ENCODE measurements around the gene DDX39B.
"Not testable (repeated sequence)": the region's sequence is repeated elsewhere in the genome, so short reads cannot be mapped to it uniquely, and the experiment has no call there.

DDX39B gene

GRCh38 chr6:31558631-31559500 is 17.1 kb upstream of the DDX39B start:
- Histone ChIP-seq H3K4me1 (ENCODE audit: control extremely low read depth in 1 of 4, control insufficient read depth in 4 of 4, insufficient read depth in 4 of 4, low read length in 3 of 4) (peaks cover 30 to 82% (median 61%) of the 10 kb centered on the region in 4 experiments), H3K27me3 (replicated peaks in 2 of 5; ENCODE audit: control insufficient read depth in 4 of 5, insufficient read depth in 5 of 5, low read length in 4 of 5) (no peaks in the 10 kb centered on the region), H3K27ac (ENCODE audit: insufficient read depth in 1 of 2, low read depth in 1 of 2, low read length in 2 of 2, poor library complexity in 1 of 2, severe bottlenecking in 2 of 2) (peak overlapping the region in 1 of 2 experiments; percentile 69), H3K9me3 (ENCODE audit: control extremely low read depth in 1 of 5, control insufficient read depth in 4 of 5, insufficient read depth in 2 of 5, low read depth in 1 of 5, low read length in 4 of 5) (no peaks in the 10 kb centered on the region), H3K36me3 (ENCODE audit: control insufficient read depth in 4 of 4, insufficient read depth in 4 of 4, low read length in 3 of 4) (peaks cover 0 to 4% (median 1%) of the 10 kb centered on the region in 4 experiments), H3K4me3 (ENCODE audit: control insufficient read depth in 1 of 7, extremely low read depth in 1 of 7, insufficient read depth in 4 of 7, low read depth in 2 of 7, low read length in 6 of 7) (peak overlapping the region in 5 of 7 experiments; percentile 37 to 64 (median 44))
- peak; percentile 86 to 98 (median 98) for DNase-seq
- WGBS (ENCODE audit: insufficient coverage): 0% methylated on average over 8 of the region's 14 CpGs
- ChIA-PET CTCF (interaction anchor here (0.9 to 24.7 kb wide), 10 partner anchors 10 to 259 kb away, joined by 3 to 557 read pairs (median 3); partner anchors contain the start of genes AIF1, ATP6V1G2, LST1 and LTB), POLR2A (interaction anchor here (0.8 to 2.7 kb wide), 6 partner anchors 16 to 179 kb away, joined by 4 to 13 read pairs (median 6); partner anchors contain the start of genes AIF1, LST1, LTB and TNF)

GRCh38 chr6:31558318-31558625 is 16.5 kb upstream of the DDX39B start:
- ChIA-PET POLR2A (interaction anchor here (1.1 to 2.7 kb wide), 5 partner anchors 17 to 28 kb away, joined by 3 to 13 read pairs (median 6); partner anchors contain the start of genes LST1, LTB and TNF), CTCF (interaction anchor here (0.9 to 24.7 kb wide), 6 partner anchors 9 to 94 kb away, joined by 3 to 557 read pairs (median 20); partner anchors contain the start of genes ATP6V1G2, LST1, LTB and NCR3)
- H3K4me3 ChIP-seq (ENCODE audit: control insufficient read depth in 1 of 7, extremely low read depth in 1 of 7, insufficient read depth in 4 of 7, low read depth in 2 of 7, low read length in 6 of 7): peak overlapping the region in 4 of 7 experiments; percentile 37 to 51 (median 42)

DNA sequence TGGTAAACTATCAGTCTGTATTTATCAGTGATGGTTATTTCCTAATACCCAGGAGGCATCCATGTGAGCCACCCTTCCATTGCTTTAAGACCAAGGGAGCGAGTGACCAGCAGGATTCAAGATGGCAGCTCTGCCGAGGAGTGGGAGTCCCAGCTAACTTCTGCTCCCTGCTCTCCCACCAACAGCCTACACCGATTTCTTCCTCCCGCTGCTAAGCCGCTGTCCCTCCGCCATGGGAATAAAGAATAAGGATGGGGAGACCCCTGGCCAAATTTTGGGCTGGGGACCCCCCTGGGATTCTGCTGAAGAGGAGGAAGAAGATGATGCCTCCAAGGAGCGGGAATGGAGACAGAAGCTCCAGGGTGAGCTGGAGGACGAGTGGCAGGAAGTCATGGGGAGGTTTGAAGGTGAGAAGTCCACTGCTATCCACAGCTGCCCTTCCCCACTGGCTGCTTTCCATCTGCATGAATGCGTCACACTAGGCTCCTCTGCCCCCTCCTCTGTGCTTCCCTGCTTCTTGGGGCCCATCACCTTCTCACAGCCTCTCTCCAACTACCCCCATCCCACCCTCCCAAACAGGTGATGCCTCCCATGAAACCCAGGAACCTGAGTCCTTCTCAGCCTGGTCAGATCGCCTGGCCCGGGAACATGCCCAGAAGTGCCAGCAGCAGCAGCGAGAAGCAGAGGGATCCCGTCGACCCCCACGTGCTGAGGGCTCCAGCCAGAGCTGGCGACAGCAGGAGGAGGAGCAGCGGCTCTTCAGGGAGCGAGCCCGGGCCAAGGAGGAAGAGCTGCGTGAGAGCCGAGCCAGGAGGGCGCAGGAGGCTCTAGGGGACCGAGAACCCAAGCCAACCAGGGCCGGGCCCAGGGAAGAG is 15.9 kb upstream of the DDX39B start:
- ChIA-PET CTCF (interaction anchor here (0.9 to 24.7 kb wide), 5 partner anchors 8 to 94 kb away, joined by 3 to 557 read pairs (median 38); partner anchors contain the start of genes LST1, LTB, NCR3 and NFKBIL1), POLR2A (interaction anchor here (1.2 kb wide), 2 partner anchors 23 to 24 kb away, joined by 3 to 4 read pairs; partner anchors contain the start of gene LTB)
- WGBS (ENCODE audit: insufficient coverage): 44% methylated on average over 19 of the region's 24 CpGs
- Histone ChIP-seq H3K36me3 (ENCODE audit: control insufficient read depth in 4 of 4, insufficient read depth in 4 of 4, low read length in 3 of 4) (peaks cover 0 to 4% (median 1%) of the 10 kb centered on the region in 4 experiments), H3K9me3 (ENCODE audit: control extremely low read depth in 1 of 5, control insufficient read depth in 4 of 5, insufficient read depth in 2 of 5, low read depth in 1 of 5, low read length in 4 of 5) (no peaks in the 10 kb centered on the region), H3K27me3 (replicated peaks in 2 of 5; ENCODE audit: control insufficient read depth in 4 of 5, insufficient read depth in 5 of 5, low read length in 4 of 5) (no peaks in the 10 kb centered on the region), H3K4me3 (ENCODE audit: control insufficient read depth in 1 of 7, extremely low read depth in 1 of 7, insufficient read depth in 4 of 7, low read depth in 2 of 7, low read length in 6 of 7) (peak overlapping the region in 4 of 7 experiments; percentile 37 to 51 (median 42)), H3K4me1 (ENCODE audit: control extremely low read depth in 1 of 4, control insufficient read depth in 4 of 4, insufficient read depth in 4 of 4, low read length in 3 of 4) (peaks cover 28 to 70% (median 57%) of the 10 kb centered on the region in 4 experiments), H3K27ac (ENCODE audit: insufficient read depth in 1 of 2, low read depth in 1 of 2, low read length in 2 of 2, poor library complexity in 1 of 2, severe bottlenecking in 2 of 2) (peak overlapping the region in 1 of 2 experiments; percentile 69)
- no peak for DNase-seq

More at GRCh38 chr6:31558318-31558625, 16.5 kb upstream of the DDX39B start:
- Histone ChIP-seq H3K27ac (ENCODE audit: insufficient read depth in 1 of 2, low read depth in 1 of 2, low read length in 2 of 2, poor library complexity in 1 of 2, severe bottlenecking in 2 of 2) (peak overlapping the region in 1 of 2 experiments; percentile 69), H3K9me3 (ENCODE audit: control extremely low read depth in 1 of 5, control insufficient read depth in 4 of 5, insufficient read depth in 2 of 5, low read depth in 1 of 5, low read length in 4 of 5) (no peaks in the 10 kb centered on the region), H3K4me1 (ENCODE audit: control extremely low read depth in 1 of 4, control insufficient read depth in 4 of 4, insufficient read depth in 4 of 4, low read length in 3 of 4) (peaks cover 28 to 76% (median 58%) of the 10 kb centered on the region in 4 experiments), H3K27me3 (replicated peaks in 2 of 5; ENCODE audit: control insufficient read depth in 4 of 5, insufficient read depth in 5 of 5, low read length in 4 of 5) (no peaks in the 10 kb centered on the region), H3K36me3 (ENCODE audit: control insufficient read depth in 4 of 4, insufficient read depth in 4 of 4, low read length in 3 of 4) (peaks cover 0 to 4% (median 1%) of the 10 kb centered on the region in 4 experiments)
- no peak for DNase-seq
- 69% methylated on average over 7 of the region's 8 CpGs for WGBS (ENCODE audit: insufficient coverage)

GRCh38 chr6:31556307-31556706 is 14.5 kb upstream of the DDX39B start:
- Histone ChIP-seq H3K27ac (ENCODE audit: insufficient read depth in 1 of 2, low read depth in 1 of 2, low read length in 2 of 2, poor library complexity in 1 of 2, severe bottlenecking in 2 of 2) (no peak overlapping the region), H3K4me1 (ENCODE audit: control extremely low read depth in 1 of 4, control insufficient read depth in 4 of 4, insufficient read depth in 4 of 4, low read length in 3 of 4) (peaks cover 30 to 57% (median 51%) of the 10 kb centered on the region in 4 experiments), H3K27me3 (replicated peaks in 2 of 5; ENCODE audit: control insufficient read depth in 4 of 5, insufficient read depth in 5 of 5, low read length in 4 of 5) (no peaks in the 10 kb centered on the region), H3K36me3 (ENCODE audit: control insufficient read depth in 4 of 4, insufficient read depth in 4 of 4, low read length in 3 of 4) (peaks cover 0 to 4% (median 1%) of the 10 kb centered on the region in 4 experiments), H3K9me3 (ENCODE audit: control extremely low read depth in 1 of 5, control insufficient read depth in 4 of 5, insufficient read depth in 2 of 5, low read depth in 1 of 5, low read length in 4 of 5) (no peaks in the 10 kb centered on the region), H3K4me3 (ENCODE audit: control insufficient read depth in 1 of 7, extremely low read depth in 1 of 7, insufficient read depth in 4 of 7, low read depth in 2 of 7, low read length in 6 of 7) (peak overlapping the region in 1 of 7 experiments; percentile 4)
- ChIA-PET CTCF (interaction anchor here (7.2 to 24.7 kb wide), 2 partner anchors 26 to 40 kb away, joined by 127 to 557 read pairs; partner anchors contain the start of genes LST1, LTB, NCR3 and TNF), POLR2A (no interaction called here)
- WGBS (ENCODE audit: insufficient coverage): 26% methylated on average over 3 of the region's 3 CpGs
- peak in 2 of 3 donors; percentile 18 to 36 for DNase-seq

GRCh38 chr6:31551371-31551770 is 9.6 kb upstream of the DDX39B start:
- DNase-seq: peak; percentile 86 to 90 (median 87)
- WGBS (ENCODE audit: insufficient coverage): 19% methylated on average over 2 of the region's 5 CpGs

GRCh38 chr6:31548544-31548873 is 6.7 kb upstream of the DDX39B start:
- peaks cover 9 to 40% (median 21%) of the 10 kb centered on the region in 4 experiments for H3K4me1 ChIP-seq (ENCODE audit: control extremely low read depth in 1 of 4, control insufficient read depth in 4 of 4, insufficient read depth in 4 of 4, low read length in 3 of 4)
- WGBS (ENCODE audit: insufficient coverage): 100% methylated on average over 1 of the region's 2 CpGs
- no peak for DNase-seq
- H3K9me3 ChIP-seq (ENCODE audit: control extremely low read depth in 1 of 5, control insufficient read depth in 4 of 5, insufficient read depth in 2 of 5, low read depth in 1 of 5, low read length in 4 of 5): no peaks in the 10 kb centered on the region
- peak overlapping the region; percentile 74 to 91 for H3K27ac ChIP-seq (ENCODE audit: insufficient read depth in 1 of 2, low read depth in 1 of 2, low read length in 2 of 2, poor library complexity in 1 of 2, severe bottlenecking in 2 of 2)
- POLR2A ChIA-PET: interaction anchor here (1.5 kb wide), 1 partner anchor 39 kb away, joined by 5 read pairs; the partner anchor contains the start of gene LST1
- peak overlapping the region in 1 of 7 experiments; percentile 64 for H3K4me3 ChIP-seq (ENCODE audit: control insufficient read depth in 1 of 7, extremely low read depth in 1 of 7, insufficient read depth in 4 of 7, low read depth in 2 of 7, low read length in 6 of 7)
- CTCF ChIA-PET: interaction anchor here (0.6 to 24.7 kb wide), 11 partner anchors 10 to 283 kb away, joined by 3 to 557 read pairs (median 5); partner anchors contain the start of genes GPANK1, LST1, LTB and MICB
- no peaks in the 10 kb centered on the region for H3K27me3 ChIP-seq (replicated peaks in 2 of 5; ENCODE audit: control insufficient read depth in 4 of 5, insufficient read depth in 5 of 5, low read length in 4 of 5)
- peaks cover 0 to 7% (median under 1%) of the 10 kb centered on the region in 4 experiments for H3K36me3 ChIP-seq (ENCODE audit: control insufficient read depth in 4 of 4, insufficient read depth in 4 of 4, low read length in 3 of 4)

More at GRCh38 chr6:31551371-31551770, 9.6 kb upstream of the DDX39B start:
- not testable (repeated sequence) for H3K27ac ChIP-seq (ENCODE audit: insufficient read depth in 1 of 2, low read depth in 1 of 2, low read length in 2 of 2, poor library complexity in 1 of 2, severe bottlenecking in 2 of 2); H3K9me3 ChIP-seq (ENCODE audit: control extremely low read depth in 1 of 5, control insufficient read depth in 4 of 5, insufficient read depth in 2 of 5, low read depth in 1 of 5, low read length in 4 of 5); H3K27me3 ChIP-seq (replicated peaks in 2 of 5; ENCODE audit: control insufficient read depth in 4 of 5, insufficient read depth in 5 of 5, low read length in 4 of 5); H3K36me3 ChIP-seq (ENCODE audit: control insufficient read depth in 4 of 4, insufficient read depth in 4 of 4, low read length in 3 of 4); H3K4me3 ChIP-seq (ENCODE audit: control insufficient read depth in 1 of 7, extremely low read depth in 1 of 7, insufficient read depth in 4 of 7, low read depth in 2 of 7, low read length in 6 of 7)
- ChIA-PET CTCF (interaction anchor here (0.7 to 24.7 kb wide), 25 partner anchors 8 to 281 kb away, joined by 3 to 557 read pairs (median 5); partner anchors contain the start of genes AIF1, GPANK1, HSPA1B and LSM2), POLR2A (interaction anchor here (0.5 to 1.7 kb wide), 5 partner anchors 10 to 315 kb away, joined by 5 to 10 read pairs (median 7); no protein-coding TSS in a partner anchor)
- peaks cover 12 to 40% (median 25%) of the 10 kb centered on the region in 4 experiments for H3K4me1 ChIP-seq (ENCODE audit: control extremely low read depth in 1 of 4, control insufficient read depth in 4 of 4, insufficient read depth in 4 of 4, low read length in 3 of 4)
